ENCODE data around the gene HES1. TPM values are rescaled to one million over a fixed set of nuclear protein-coding genes. Genes with fewer than 3 reads are reported as not detected.

The HES1 gene
- total and polyA plus RNA-seq, 10 of the 15 experiments (the other 5 are each of a cell fraction or from before 2014, with no cell fraction given) = 0.46 to 5.3 (median 2.3) TPM

- TF ChIP-seq CHD2 (IDR thresholded peaks at IDR 0.05; ENCODE audit: borderline replicate concordance, low read depth, low read length) = no peak
- TF ChIP-seq PML (IDR thresholded peaks at IDR 0.05; ENCODE audit: low read length) = no peak
- no peak for TF ChIP-seq POU2F2 (IDR thresholded peaks at IDR 0.05; ENCODE audit: borderline replicate concordance, low read depth, low read length)
- no peak for TF ChIP-seq RAD51 (IDR thresholded peaks at IDR 0.05)
- no peak for TF ChIP-seq NFYA (IDR thresholded peaks at IDR 0.05; ENCODE audit: borderline replicate concordance, low read depth, low read length)
These were observed 20.1 kb downstream of the HES1 start (continued) for GRCh38 chr3:194156095-194156494.

- intact Hi-C loops (cut with micrococcal nuclease; ENCODE audit: unreplicated experiment) = no loop called here
- Histone ChIP-seq H3K4me2 (ENCODE audit: control insufficient read depth, insufficient read depth) (no peak overlapping the region), H3K4me1 (ENCODE audit: control insufficient read depth, insufficient read depth, low read length) (no peaks in the 10 kb centered on the region), H2AFZ (ENCODE audit: control insufficient read depth, low read depth, low read length) (no peak overlapping the region), H3K27me3 (replicated peaks in 1 of 2; ENCODE audit: control insufficient read depth in 2 of 2, insufficient read depth in 2 of 2, low read length in 1 of 2) (peaks cover 6% of the 10 kb centered on the region in 2 experiments; a peak in 1 of 4 replicates), H3K27ac (ENCODE audit: control insufficient read depth, insufficient read depth) (no peak overlapping the region), H3K9ac (ENCODE audit: control insufficient read depth, insufficient read depth, low read length) (no peak overlapping the region), H3K4me3 (no peak overlapping the region), H3K79me2 (ENCODE audit: control insufficient read depth, insufficient read depth, low read length) (no peaks in the 10 kb centered on the region), H3K36me3 (ENCODE audit: control insufficient read depth in 2 of 2, insufficient read depth in 2 of 2, low read length in 1 of 2) (no peaks in the 10 kb centered on the region), H3K9me3 (replicated peaks; ENCODE audit: control insufficient read depth, insufficient read depth, low read length) (no peaks in the 10 kb centered on the region; the same call in 1 of the 3 replicates), H4K20me1 (ENCODE audit: control insufficient read depth, insufficient read depth) (no peaks in the 10 kb centered on the region)
- no peak for DNase-seq (ENCODE audit: low read depth, low spot score)
- WGBS (ENCODE audit: insufficient coverage, insufficient replicate concordance, low lambda C conversion rate, missing lambda C conversion rate) = 64% methylated on average over 3 of the region's 3 CpGs
- ChIA-PET SMC1A (ENCODE audit: uncharacterized antibody, unreplicated experiment) (no interaction called here), RAD21 (ENCODE audit: unreplicated experiment) (no interaction called here), CTCF (no interaction called here), POLR2A (no interaction called here)
- in situ Hi-C loops (cut with MboI) = no loop called here
- FAIRE-seq = no peak
- ATAC-seq = no peak
- BruUV-seq (replicated peaks) = no TSS peak
- TF ChIP-seq STAT3 (IDR thresholded peaks at IDR 0.05; ENCODE audit: low read depth, low read length) (no peak), BMI1 (IDR thresholded peaks at IDR 0.05; ENCODE audit: borderline replicate concordance) (no peak), SPI1 (IDR thresholded peaks at IDR 0.05; ENCODE audit: borderline replicate concordance, insufficient read depth, low read depth, low read length) (no peak), ZBED1 (IDR thresholded peaks at IDR 0.05; ENCODE audit: borderline replicate concordance) (no peak), IRF3 (IDR thresholded peaks at IDR 0.05) (no peak), ZBTB4 (CRISPR knock-in tag; IDR thresholded peaks at IDR 0.05) (no peak), SUZ12 (IDR thresholded peaks at IDR 0.05; ENCODE audit: unreplicated experiment) (no peak), JUNB (IDR thresholded peaks at IDR 0.05) (no peak), GABPA (IDR thresholded peaks at IDR 0.05; ENCODE audit: low read depth) (no peak), PAX8 (IDR thresholded peaks at IDR 0.05) (no peak), MLLT1 (IDR thresholded peaks at IDR 0.05) (no peak), CHD1 (IDR thresholded peaks at IDR 0.05; ENCODE audit: low read depth, low read length) (no peak), BHLHE40 (IDR thresholded peaks at IDR 0.05; ENCODE audit: borderline replicate concordance in 1 of 2, low read depth in 2 of 2, low read length in 1 of 2) (no peak), YY1 (IDR thresholded peaks at IDR 0.05; ENCODE audit: low read depth, low read length) (no peak), RBBP5 (conservative IDR thresholded peaks at IDR 0.05) (no peak), RFX5 (IDR thresholded peaks at IDR 0.05; ENCODE audit: low read depth, low read length) (no peak)
These were observed 23.0 kb downstream of the HES1 start for GRCh38 chr3:194158942-194159439.

Data from GM12878 (cell line).